ENCODE results near the gene STOX2. TPM values are rescaled to one million over a fixed set of nuclear protein-coding genes. Genes with fewer than 3 reads are reported as not detected.

STOX2 gene
- total RNA-seq, 5 donors from 2014 or later (not counting 1 experiment from before 2014, with no cell fraction given), result 0.22 to 0.50 TPM; not detected in 3

GRCh38 chr4:184059099-184059498 lies 154.0 kb downstream of the STOX2 start:
- WGBS (ENCODE audit: insufficient coverage), result no CpG with 5 or more reads among the region's 3 CpGs
- H3K9me3 Mint-ChIP-seq, result no peaks in the 10 kb centered on the region
- Histone ChIP-seq H3K27me3 (replicated peaks in 1 of 2; ENCODE audit: control insufficient read depth in 2 of 2, extremely low read depth in 1 of 2, insufficient read depth in 2 of 2, low read length in 1 of 2) (peaks cover 0 to 8% of the 10 kb centered on the region in 2 experiments), H3K27ac (ENCODE audit: low read length) (no peak overlapping the region), H3K4me1 (ENCODE audit: control insufficient read depth in 1 of 2, extremely low read depth in 1 of 2, insufficient read depth in 2 of 2, low read length in 2 of 2) (no peaks in the 10 kb centered on the region), H3K36me3 (ENCODE audit: control insufficient read depth in 2 of 2, extremely low read depth in 1 of 2, insufficient read depth in 1 of 2, low read length in 1 of 2) (no peaks in the 10 kb centered on the region), H3K9me3 (no peaks in the 10 kb centered on the region), H3K4me3 (ENCODE audit: control insufficient read depth in 1 of 2, extremely low read depth in 1 of 2, low read length in 1 of 2) (no peak overlapping the region)
- H3K4me3 Mint-ChIP-seq, result no peak overlapping the region
- DNase-seq (no peak), ATAC-seq (replicated peaks in 1 of 4) (no peak)
- no peaks in the 10 kb centered on the region for H3K36me3 Mint-ChIP-seq
- CTCF ChIA-PET, result no interaction called here
- no peak overlapping the region for H3K27ac Mint-ChIP-seq
- H3K4me1 Mint-ChIP-seq, result no peaks in the 10 kb centered on the region
- POLR2A ChIA-PET, result no interaction called here
- peaks cover 7 to 10% of the 10 kb centered on the region in 2 donors for H3K27me3 Mint-ChIP-seq

GRCh38 chr4:184061582-184061981 lies 156.5 kb downstream of the STOX2 start:
- no peaks in the 10 kb centered on the region for H3K9me3 Mint-ChIP-seq
- no peak overlapping the region for H3K27ac Mint-ChIP-seq
- H3K36me3 ChIP-seq (ENCODE audit: control insufficient read depth in 2 of 2, extremely low read depth in 1 of 2, insufficient read depth in 1 of 2, low read length in 1 of 2), result no peaks in the 10 kb centered on the region
- ATAC-seq (replicated peaks in 1 of 4) (no peak), DNase-seq (no peak)
- H3K4me3 ChIP-seq (ENCODE audit: control insufficient read depth in 1 of 2, extremely low read depth in 1 of 2, low read length in 1 of 2), result no peak overlapping the region
- H3K4me3 Mint-ChIP-seq, result no peak overlapping the region
- no peaks in the 10 kb centered on the region for H3K36me3 Mint-ChIP-seq
- no CpG with 5 or more reads among the region's 7 CpGs for WGBS (ENCODE audit: insufficient coverage)
- POLR2A ChIA-PET, result no interaction called here
- no peaks in the 10 kb centered on the region for H3K9me3 ChIP-seq
- CTCF ChIA-PET, result interaction anchor here in 1 of 2 donors (0.6 kb wide), 1 partner anchor 13 kb away, joined by 3 read pairs; no protein-coding TSS in a partner anchor
- peaks cover 6 to 12% of the 10 kb centered on the region in 2 donors for H3K27me3 Mint-ChIP-seq
- peaks cover 0 to 11% of the 10 kb centered on the region in 2 experiments for H3K27me3 ChIP-seq (replicated peaks in 1 of 2; ENCODE audit: control insufficient read depth in 2 of 2, extremely low read depth in 1 of 2, insufficient read depth in 2 of 2, low read length in 1 of 2)
- H3K27ac ChIP-seq (ENCODE audit: low read length), result no peak overlapping the region
- H3K4me1 Mint-ChIP-seq, result no peaks in the 10 kb centered on the region
- H3K4me1 ChIP-seq (ENCODE audit: control insufficient read depth in 1 of 2, extremely low read depth in 1 of 2, insufficient read depth in 2 of 2, low read length in 2 of 2), result no peaks in the 10 kb centered on the region

GRCh38 chr4:184062769-184063168 lies 157.7 kb downstream of the STOX2 start:
- CTCF ChIA-PET, result no interaction called here
- Histone ChIP-seq H3K36me3 (ENCODE audit: control insufficient read depth in 2 of 2, extremely low read depth in 1 of 2, insufficient read depth in 1 of 2, low read length in 1 of 2) (no peaks in the 10 kb centered on the region), H3K4me3 (ENCODE audit: control insufficient read depth in 1 of 2, extremely low read depth in 1 of 2, low read length in 1 of 2) (no peak overlapping the region), H3K27ac (ENCODE audit: low read length) (no peak overlapping the region), H3K27me3 (replicated peaks in 1 of 2; ENCODE audit: control insufficient read depth in 2 of 2, extremely low read depth in 1 of 2, insufficient read depth in 2 of 2, low read length in 1 of 2) (peaks cover 0 to 9% of the 10 kb centered on the region in 2 experiments), H3K4me1 (ENCODE audit: control insufficient read depth in 1 of 2, extremely low read depth in 1 of 2, insufficient read depth in 2 of 2, low read length in 2 of 2) (no peaks in the 10 kb centered on the region), H3K9me3 (no peaks in the 10 kb centered on the region)
- Mint-ChIP-seq H3K27ac (no peak overlapping the region), H3K4me3 (no peak overlapping the region), H3K4me1 (no peaks in the 10 kb centered on the region), H3K27me3 (peaks cover 10 to 16% of the 10 kb centered on the region in 2 donors), H3K9me3 (no peaks in the 10 kb centered on the region), H3K36me3 (no peaks in the 10 kb centered on the region)
- POLR2A ChIA-PET, result no interaction called here
- DNase-seq (no peak), ATAC-seq (replicated peaks in 1 of 4) (no peak)
- 100% methylated on average over 1 of the region's 7 CpGs for WGBS (ENCODE audit: insufficient coverage)

GRCh38 chr4:184064877-184065276 lies 159.8 kb downstream of the STOX2 start:
- 90% methylated on average over 1 of the region's 5 CpGs for WGBS (ENCODE audit: insufficient coverage)
- Histone ChIP-seq H3K9me3 (no peaks in the 10 kb centered on the region), H3K27me3 (replicated peaks in 1 of 2; ENCODE audit: control insufficient read depth in 2 of 2, extremely low read depth in 1 of 2, insufficient read depth in 2 of 2, low read length in 1 of 2) (peaks cover 0 to 9% of the 10 kb centered on the region in 2 experiments), H3K27ac (ENCODE audit: low read length) (no peak overlapping the region), H3K4me1 (ENCODE audit: control insufficient read depth in 1 of 2, extremely low read depth in 1 of 2, insufficient read depth in 2 of 2, low read length in 2 of 2) (no peaks in the 10 kb centered on the region), H3K36me3 (ENCODE audit: control insufficient read depth in 2 of 2, extremely low read depth in 1 of 2, insufficient read depth in 1 of 2, low read length in 1 of 2) (no peaks in the 10 kb centered on the region), H3K4me3 (ENCODE audit: control insufficient read depth in 1 of 2, extremely low read depth in 1 of 2, low read length in 1 of 2) (no peak overlapping the region)
- Mint-ChIP-seq H3K36me3 (no peaks in the 10 kb centered on the region), H3K27me3 (peaks cover 7 to 17% of the 10 kb centered on the region in 2 donors), H3K4me1 (no peaks in the 10 kb centered on the region), H3K27ac (no peak overlapping the region), H3K9me3 (no peaks in the 10 kb centered on the region), H3K4me3 (no peak overlapping the region)
- DNase-seq, result no peak
- ChIA-PET CTCF (no interaction called here), POLR2A (no interaction called here)
- ATAC-seq (replicated peaks in 1 of 4), result no peak

GRCh38 chr4:184066584-184067300 lies 161.6 kb downstream of the STOX2 start:
- peaks cover 0 to 7% of the 10 kb centered on the region in 2 experiments for H3K27me3 ChIP-seq (replicated peaks in 1 of 2; ENCODE audit: control insufficient read depth in 2 of 2, extremely low read depth in 1 of 2, insufficient read depth in 2 of 2, low read length in 1 of 2)
- H3K36me3 ChIP-seq (ENCODE audit: control insufficient read depth in 2 of 2, extremely low read depth in 1 of 2, insufficient read depth in 1 of 2, low read length in 1 of 2), result no peaks in the 10 kb centered on the region
- Mint-ChIP-seq H3K4me1 (no peaks in the 10 kb centered on the region), H3K27ac (no peak overlapping the region), H3K36me3 (no peaks in the 10 kb centered on the region), H3K27me3 (peaks cover 7 to 17% of the 10 kb centered on the region in 2 donors), H3K9me3 (peaks cover 0 to 6% (median under 1%) of the 10 kb centered on the region in 3 donors), H3K4me3 (no peak overlapping the region)
- H3K4me3 ChIP-seq (ENCODE audit: control insufficient read depth in 1 of 2, extremely low read depth in 1 of 2, low read length in 1 of 2), result no peak overlapping the region
- DNase-seq (no peak), ATAC-seq (replicated peaks in 1 of 4) (no peak)
- no peak overlapping the region for H3K27ac ChIP-seq (ENCODE audit: low read length)
- 77% methylated on average over 3 of the region's 9 CpGs for WGBS (ENCODE audit: insufficient coverage)
- POLR2A ChIA-PET, result interaction anchor here in 1 of 2 donors (0.6 kb wide), 1 partner anchor 10 kb away, joined by 3 read pairs; no protein-coding TSS in a partner anchor
- peaks cover under 1% of the 10 kb centered on the region for H3K9me3 ChIP-seq
- H3K4me1 ChIP-seq (ENCODE audit: control insufficient read depth in 1 of 2, extremely low read depth in 1 of 2, insufficient read depth in 2 of 2, low read length in 2 of 2), result no peaks in the 10 kb centered on the region
- CTCF ChIA-PET, result no interaction called here

GRCh38 chr4:184067931-184068554 lies 162.9 kb downstream of the STOX2 start:
- CTCF ChIA-PET, result no interaction called here

More at GRCh38 chr4:184067931-184068554, 162.9 kb downstream of the STOX2 start:
- peaks cover 7 to 17% of the 10 kb centered on the region in 2 donors for H3K27me3 Mint-ChIP-seq
- H3K27me3 ChIP-seq (replicated peaks in 1 of 2; ENCODE audit: control insufficient read depth in 2 of 2, extremely low read depth in 1 of 2, insufficient read depth in 2 of 2, low read length in 1 of 2), result peaks cover 0 to 7% of the 10 kb centered on the region in 2 experiments
- peaks cover 0 to 18% (median 7%) of the 10 kb centered on the region in 3 donors for H3K9me3 Mint-ChIP-seq
- POLR2A ChIA-PET, result no interaction called here
- no peaks in the 10 kb centered on the region for H3K36me3 Mint-ChIP-seq
- DNase-seq, result no peak
- H3K9me3 ChIP-seq, result peaks cover 2% of the 10 kb centered on the region
- H3K4me1 Mint-ChIP-seq, result no peaks in the 10 kb centered on the region
- WGBS (ENCODE audit: insufficient coverage), result no CpG with 5 or more reads among the region's 9 CpGs
- no peak overlapping the region for H3K27ac ChIP-seq (ENCODE audit: low read length)
- no peaks in the 10 kb centered on the region for H3K36me3 ChIP-seq (ENCODE audit: control insufficient read depth in 2 of 2, extremely low read depth in 1 of 2, insufficient read depth in 1 of 2, low read length in 1 of 2)
- no peak overlapping the region for H3K4me3 Mint-ChIP-seq
- H3K27ac Mint-ChIP-seq, result no peak overlapping the region
- H3K4me3 ChIP-seq (ENCODE audit: control insufficient read depth in 1 of 2, extremely low read depth in 1 of 2, low read length in 1 of 2), result no peak overlapping the region
- no peak for ATAC-seq (replicated peaks in 1 of 4)
- H3K4me1 ChIP-seq (ENCODE audit: control insufficient read depth in 1 of 2, extremely low read depth in 1 of 2, insufficient read depth in 2 of 2, low read length in 2 of 2), result no peaks in the 10 kb centered on the region

Measured in T-cell (primary cell).